SK-N-SH (cell line): ENCODE measurements around the gene BORCS5. TPM values are rescaled to one million over a fixed set of nuclear protein-coding genes. Genes with fewer than 3 reads are reported as not detected.
"Not testable (repeated sequence)": the region's sequence is repeated elsewhere in the genome, so short reads cannot be mapped to it uniquely, and the experiment has no call there.

Experiments
- CTCF ChIA-PET: fragments of 300-600, 350-600 bp; formaldehyde crosslinking; extraction: SDS; loops from one replicate; lab custom pipeline; 2021; lab: Yijun Ruan, JAX
- POLR2A ChIA-PET: fragments of 350-600 bp; sonication (Branson Sonifier 250); formaldehyde crosslinking; extraction: SDS; loops from one replicate; lab custom pipeline; 2020; ENCODE audit warnings: antibody characterized with exemption, inconsistent platforms; lab: Yijun Ruan, JAX
- DNase-seq: peaks from one replicate; pipeline ENCODE4 v3.0.0; 2012
- H2AFZ ChIP-seq: fragments of 200-600 bp; sonication (generic); 2 replicates; pipeline ENCODE4 v1.8.1; 2016; ENCODE audit warnings: antibody characterized with exemption, mild to moderate bottlenecking, low read depth
- H3F3A ChIP-seq: fragments of 200-600 bp; sonication (generic); replicated peaks from 2 replicates; pipeline ENCODE3; 2016; ENCODE audit warnings: antibody characterized with exemption, mild to moderate bottlenecking; ENCODE audit not compliant: insufficient read depth
- H3K27ac ChIP-seq, 2 experiments: fragments of 200-500 bp in 1 of 2; fragments of 200-600 bp in 1 of 2; sonication (Bioruptor generic) in 1 of 2; sonication (generic), shearing (Covaris generic) in 1 of 2; 2 replicates each; pipeline versions ENCODE4 v1.5.1 to v1.6.1; 2014 to 2016; ENCODE audit warnings: low read depth in 2 of 2, inconsistent platforms in 1 of 2, low read length in 1 of 2, mild to moderate bottlenecking in 1 of 2, mixed read lengths in 1 of 2
- H3K27me3 ChIP-seq: fragments of 200-600 bp; sonication (generic), shearing (Covaris generic); 2 replicates; pipeline ENCODE4 v1.6.1; 2016; ENCODE audit warnings: mixed run types; ENCODE audit not compliant: insufficient read depth
- H3K36me3 ChIP-seq, 2 experiments: fragments of 200-500 bp in 1 of 2; fragments of 200-600 bp in 1 of 2; sonication (Bioruptor generic) in 1 of 2; sonication (generic) in 1 of 2; replicated peaks in 1 of 2; 2 replicates each; pipeline versions ENCODE3 to v1.5.1; 2014 to 2016; ENCODE audit warnings: low read length in 1 of 2, mild to moderate bottlenecking in 1 of 2; ENCODE audit not compliant: insufficient read depth in 2 of 2, control insufficient read depth in 1 of 2
- H3K4me1 ChIP-seq, 2 experiments: fragments of 200-500 bp in 1 of 2; fragments of 200-600 bp in 1 of 2; sonication (Bioruptor generic) in 1 of 2; sonication (generic), shearing (Covaris generic) in 1 of 2; 2 replicates each; pipeline versions ENCODE4 v1.5.1 to v1.6.1; 2014 to 2016; ENCODE audit warnings: low read depth in 1 of 2, low read length in 1 of 2, mixed run types in 1 of 2; ENCODE audit not compliant: insufficient read depth in 2 of 2, control insufficient read depth in 1 of 2
- H3K4me2 ChIP-seq: fragments of 200-600 bp; sonication (generic), shearing (Covaris generic); 2 replicates; pipeline ENCODE4 v1.6.1; 2017; ENCODE audit warnings: mixed run types
- H3K4me3 ChIP-seq, 2 experiments: fragments of 200-500 bp in 1 of 2; fragments of 200-600 bp in 1 of 2; sonication (Bioruptor generic) in 1 of 2; sonication (generic), shearing (Covaris generic) in 1 of 2; 2 replicates each; pipeline versions ENCODE4 v1.5.1 to v1.8.1; 2014 to 2016; ENCODE audit warnings: low read depth in 2 of 2, inconsistent platforms in 1 of 2, low read length in 1 of 2, mild to moderate bottlenecking in 1 of 2, mixed read lengths in 1 of 2, moderate library complexity in 1 of 2
- H3K79me2 ChIP-seq: fragments of 200-600 bp; sonication (generic); 2 replicates; pipeline ENCODE4 v1.8.1; 2017; ENCODE audit warnings: mild to moderate bottlenecking; ENCODE audit not compliant: insufficient read depth
- H3K9ac ChIP-seq: fragments of 200-600 bp; sonication (generic); 2 replicates; pipeline ENCODE4 v1.6.1; 2017; ENCODE audit warnings: mixed run types
- H3K9me2 ChIP-seq: fragments of 200-600 bp; sonication (generic); 2 replicates; pipeline ENCODE4 v1.6.1; 2017; ENCODE audit warnings: mixed run types
- H3K9me3 ChIP-seq: fragments of 200-600 bp; sonication (generic); 2 replicates; pipeline ENCODE4 v1.6.1; 2017; ENCODE audit warnings: mixed run types, mild to moderate bottlenecking, moderate library complexity
- H4K20me1 ChIP-seq: fragments of 200-600 bp; sonication (generic); 2 replicates; pipeline ENCODE4 v1.6.1; 2017; ENCODE audit warnings: mild to moderate bottlenecking, mixed run types; ENCODE audit not compliant: insufficient read depth
- CHD2 ChIP-seq: fragments of 150-350 bp; IDR thresholded peaks from 2 replicates; pipeline ENCODE4 v1.6.1; 2018; ENCODE audit warnings: low read length; ENCODE audit not compliant: partially characterized antibody
- EZH2phosphoT487 ChIP-seq: fragments of 200-600 bp; sonication (generic); IDR thresholded peaks from 2 replicates; pipeline ENCODE4 v1.6.1; 2017; ENCODE audit warnings: low read depth, mixed run types, mild to moderate bottlenecking, antibody characterized with exemption, moderate library complexity, borderline replicate concordance
- FOSL2 ChIP-seq: IDR thresholded peaks from 2 replicates; pipeline ENCODE4 v1.4.0; 2012; ENCODE audit warnings: low read depth, mild to moderate bottlenecking, moderate library complexity, borderline replicate concordance
- FOXM1 ChIP-seq: IDR thresholded peaks from 2 replicates; pipeline ENCODE4 v1.4.0; 2012; ENCODE audit warnings: low read depth, mild to moderate bottlenecking
- GATA2 ChIP-seq: sonication (generic); formaldehyde crosslinking; IDR thresholded peaks from 2 replicates; pipeline ENCODE4 v1.5.0; 2020; ENCODE audit warnings: mild to moderate bottlenecking, missing genetic modification reagents
- MXI1 ChIP-seq: IDR thresholded peaks from 2 replicates; pipeline ENCODE4 v1.6.1; 2012; ENCODE audit warnings: mild to moderate bottlenecking, low read depth, low read length, improper control_type of control experiment
- POLR2AphosphoS5 ChIP-seq: IDR thresholded peaks from 2 replicates; pipeline ENCODE4 v1.6.1; 2012; ENCODE audit warnings: low read depth, low read length
- RAD21 ChIP-seq: IDR thresholded peaks from 2 replicates; pipeline ENCODE4 v1.6.1; 2012; ENCODE audit warnings: mild to moderate bottlenecking, low read length
- RCOR1 ChIP-seq: fragments of 150-350 bp; IDR thresholded peaks from 2 replicates; pipeline ENCODE4 v1.6.1; 2017; ENCODE audit warnings: antibody characterized with exemption, low read length
- RFX5 ChIP-seq: IDR thresholded peaks from 2 replicates; pipeline ENCODE4 v1.6.1; 2012; ENCODE audit warnings: mild to moderate bottlenecking, improper control_type of control experiment, low read length
- SIN3A ChIP-seq: IDR thresholded peaks from 2 replicates; pipeline ENCODE4 v1.6.1; 2012; ENCODE audit warnings: low read depth, mild to moderate bottlenecking, low read length, moderate library complexity, borderline replicate concordance
- SMC3 ChIP-seq: IDR thresholded peaks from 2 replicates; pipeline ENCODE4 v1.6.1; 2012; ENCODE audit warnings: low read depth, low read length, improper control_type of control experiment
- WGBS: methylation state at CpG from one replicate; pipeline ENCODE4 v1.1.6; 2017; ENCODE audit warnings: low lambda C conversion rate; 5-methylcytosine and 5-hydroxymethylcytosine counted together
- polyA plus RNA-seq, 3 experiments: library from polyadenylated mRNA; depleted of rRNA; stranded (reverse); fragments of >200 nt; gene quantifications; 2 replicates each; pipeline ENCODE4 v1.2.3, GENCODE V29; 2012
- TF ChIP-seq, protein P1 (sequence below): IDR thresholded peaks from 2 replicates; pipeline ENCODE4 v1.4.0; 2012; ENCODE audit warnings: low read depth
- TF ChIP-seq, protein P2 (sequence below): fragments of 200-600 bp; sonication (generic); IDR thresholded peaks from 2 replicates; pipeline ENCODE4 v1.6.1; 2017; ENCODE audit warnings: antibody characterized with exemption, mild to moderate bottlenecking, moderate library complexity
- TF ChIP-seq, protein P3 (sequence below): IDR thresholded peaks from 2 replicates; pipeline ENCODE4; 2012
- TF ChIP-seq, protein P4 (sequence below): fragments of 150-350 bp; IDR thresholded peaks from 2 replicates; pipeline ENCODE4 v1.6.1; 2016; ENCODE audit warnings: mild to moderate bottlenecking, low read depth, low read length

Gene BORCS5
- polyA plus RNA-seq, 1 of the 3 experiments (the other 2 are of a cell fraction), result 16.3 TPM

DNA sequence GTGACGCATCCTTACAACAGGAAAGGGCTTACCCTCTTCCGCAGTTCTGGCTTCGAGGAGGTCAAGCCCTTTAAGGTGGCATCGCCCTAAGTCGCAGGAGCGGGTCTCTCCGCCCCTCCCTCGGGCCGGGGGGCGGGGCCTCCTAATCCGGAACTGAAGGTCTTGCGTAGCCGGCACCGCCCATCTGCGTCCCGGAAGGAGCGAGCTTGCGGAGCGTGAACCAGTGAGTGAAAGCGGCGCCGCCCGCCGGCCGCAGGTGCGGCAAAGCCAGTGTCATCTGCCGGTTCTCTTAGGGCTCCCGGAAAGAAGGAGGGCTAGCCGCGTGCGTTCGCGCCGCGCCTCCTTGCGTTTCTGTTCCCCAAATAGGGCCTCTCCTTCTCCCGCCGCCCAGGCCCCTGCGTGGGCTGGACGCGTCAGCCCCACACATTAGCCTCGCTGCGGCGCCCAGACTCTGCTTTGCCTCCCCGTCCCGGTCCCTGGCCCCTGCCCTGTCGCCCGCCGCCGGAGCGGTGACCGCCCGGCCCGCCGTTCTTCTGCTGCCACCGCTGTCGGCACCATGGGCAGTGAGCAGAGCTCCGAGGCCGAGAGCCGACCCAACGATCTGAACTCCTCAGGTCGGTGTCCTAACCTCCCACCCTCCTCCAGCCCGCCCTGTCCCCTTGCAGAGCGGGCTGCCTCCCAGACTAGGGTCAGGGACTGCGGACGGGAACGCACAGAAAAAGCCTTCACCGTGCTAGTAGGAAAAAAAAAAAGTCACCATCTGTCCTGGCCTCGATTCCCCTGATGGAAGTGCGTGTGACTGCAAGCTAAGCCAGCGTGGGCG, at the start of gene BORCS5 (continued):
- TF ChIP-seq SIN3A (peak; percentile 74; the same call in 1 of the 2 replicates), FOXM1 (no peak), MXI1 (peak; percentile 87), RAD21 (no peak), SMC3 (no peak), CHD2 (peak; percentile 72), RFX5 (no peak), GATA2 (CRISPR knock-in tag) (no peak), RCOR1 (no peak)
- TF ChIP-seq, protein P1, sequence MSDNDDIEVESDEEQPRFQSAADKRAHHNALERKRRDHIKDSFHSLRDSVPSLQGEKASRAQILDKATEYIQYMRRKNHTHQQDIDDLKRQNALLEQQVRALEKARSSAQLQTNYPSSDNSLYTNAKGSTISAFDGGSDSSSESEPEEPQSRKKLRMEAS, result peak; percentile 70
- TF ChIP-seq, protein P2, sequence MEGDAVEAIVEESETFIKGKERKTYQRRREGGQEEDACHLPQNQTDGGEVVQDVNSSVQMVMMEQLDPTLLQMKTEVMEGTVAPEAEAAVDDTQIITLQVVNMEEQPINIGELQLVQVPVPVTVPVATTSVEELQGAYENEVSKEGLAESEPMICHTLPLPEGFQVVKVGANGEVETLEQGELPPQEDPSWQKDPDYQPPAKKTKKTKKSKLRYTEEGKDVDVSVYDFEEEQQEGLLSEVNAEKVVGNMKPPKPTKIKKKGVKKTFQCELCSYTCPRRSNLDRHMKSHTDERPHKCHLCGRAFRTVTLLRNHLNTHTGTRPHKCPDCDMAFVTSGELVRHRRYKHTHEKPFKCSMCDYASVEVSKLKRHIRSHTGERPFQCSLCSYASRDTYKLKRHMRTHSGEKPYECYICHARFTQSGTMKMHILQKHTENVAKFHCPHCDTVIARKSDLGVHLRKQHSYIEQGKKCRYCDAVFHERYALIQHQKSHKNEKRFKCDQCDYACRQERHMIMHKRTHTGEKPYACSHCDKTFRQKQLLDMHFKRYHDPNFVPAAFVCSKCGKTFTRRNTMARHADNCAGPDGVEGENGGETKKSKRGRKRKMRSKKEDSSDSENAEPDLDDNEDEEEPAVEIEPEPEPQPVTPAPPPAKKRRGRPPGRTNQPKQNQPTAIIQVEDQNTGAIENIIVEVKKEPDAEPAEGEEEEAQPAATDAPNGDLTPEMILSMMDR, result peak; percentile 34

DNA sequence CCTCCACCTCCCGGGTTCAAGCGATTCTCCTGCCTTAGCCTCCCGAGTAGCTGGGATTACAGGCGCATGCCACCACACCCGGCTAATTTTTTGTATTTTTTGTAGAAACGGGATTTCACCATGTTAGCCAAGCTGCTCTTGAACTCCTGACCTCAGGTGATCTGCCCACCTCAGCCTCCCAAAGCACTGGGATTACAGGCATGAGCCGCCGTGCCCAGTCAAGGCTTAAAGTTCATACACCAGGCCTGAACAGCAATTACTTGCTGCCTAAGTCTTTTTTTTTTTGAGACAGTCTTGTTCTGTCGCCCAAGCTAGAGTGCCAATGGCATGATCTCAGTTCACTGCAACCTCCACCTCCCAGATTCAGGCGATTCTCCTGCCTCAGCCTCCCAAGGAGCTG, 46.2 kb upstream of the BORCS5 start:
- H3K9me2 ChIP-seq, H3K79me2 ChIP-seq, H3K27ac ChIP-seq, DNase-seq, H3K4me2 ChIP-seq, H2AFZ ChIP-seq, H3K27me3 ChIP-seq, POLR2A ChIA-PET, H3K4me1 ChIP-seq, H3K36me3 ChIP-seq, H4K20me1 ChIP-seq, H3F3A ChIP-seq, H3K9ac ChIP-seq, H3K9me3 ChIP-seq, H3K4me3 ChIP-seq: not testable (repeated sequence)
- CTCF ChIA-PET, result interaction anchor here (0.6 to 1.0 kb wide), 2 partner anchors 59 to 149 kb away, joined by 4 read pairs; no protein-coding TSS in a partner anchor
- 77% methylated on average over 7 of the region's 10 CpGs for WGBS

DNA sequence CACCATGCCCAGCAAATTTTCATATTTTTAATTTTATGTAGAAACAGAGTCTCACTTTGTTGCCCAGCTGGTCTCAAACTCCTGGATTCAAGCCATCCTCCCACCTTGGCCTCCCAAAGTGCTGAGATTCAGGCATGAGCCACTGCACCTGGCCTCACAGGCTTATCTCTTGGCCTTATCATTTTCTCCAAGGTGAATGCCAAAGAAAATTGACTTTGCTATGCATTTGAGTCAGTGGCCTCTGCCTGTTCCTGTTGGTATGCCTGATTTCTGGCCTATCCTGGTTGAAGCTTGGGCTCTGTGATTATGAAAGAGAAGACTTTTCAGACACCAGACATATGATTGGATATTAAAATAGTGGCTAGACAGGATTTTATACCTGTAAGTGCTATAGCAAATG, 41.0 kb upstream of the BORCS5 start:
- Histone ChIP-seq H3K9ac (no peak overlapping the region), H3K9me3 (no peaks in the 10 kb centered on the region), H3K9me2 (no peaks in the 10 kb centered on the region), H3K4me1 (peaks cover 0 to 4% of the 10 kb centered on the region in 2 experiments; a peak in 1 of 4 replicates), H4K20me1 (no peaks in the 10 kb centered on the region), H3F3A (no peaks in the 10 kb centered on the region), H3K79me2 (no peaks in the 10 kb centered on the region), H2AFZ (no peak overlapping the region), H3K4me2 (no peak overlapping the region), H3K4me3 (no peak overlapping the region), H3K27ac (no peak overlapping the region), H3K36me3 (no peaks in the 10 kb centered on the region), H3K27me3 (no peaks in the 10 kb centered on the region)
- POLR2A ChIA-PET, result no interaction called here
- no peak for DNase-seq
- CTCF ChIA-PET, result interaction anchor here (0.8 to 1.9 kb wide), 3 partner anchors 10 to 234 kb away, joined by 3 to 9 read pairs (median 3); no protein-coding TSS in a partner anchor
- TF ChIP-seq FOSL2 (no peak), RCOR1 (no peak), EZH2phosphoT487 (no peak), POLR2AphosphoS5 (no peak)
- TF ChIP-seq, protein P3, sequence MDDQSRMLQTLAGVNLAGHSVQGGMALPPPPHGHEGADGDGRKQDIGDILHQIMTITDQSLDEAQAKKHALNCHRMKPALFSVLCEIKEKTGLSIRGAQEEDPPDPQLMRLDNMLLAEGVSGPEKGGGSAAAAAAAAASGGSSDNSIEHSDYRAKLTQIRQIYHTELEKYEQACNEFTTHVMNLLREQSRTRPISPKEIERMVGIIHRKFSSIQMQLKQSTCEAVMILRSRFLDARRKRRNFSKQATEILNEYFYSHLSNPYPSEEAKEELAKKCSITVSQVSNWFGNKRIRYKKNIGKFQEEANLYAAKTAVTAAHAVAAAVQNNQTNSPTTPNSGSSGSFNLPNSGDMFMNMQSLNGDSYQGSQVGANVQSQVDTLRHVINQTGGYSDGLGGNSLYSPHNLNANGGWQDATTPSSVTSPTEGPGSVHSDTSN, result no peak
- TF ChIP-seq, protein P4, sequence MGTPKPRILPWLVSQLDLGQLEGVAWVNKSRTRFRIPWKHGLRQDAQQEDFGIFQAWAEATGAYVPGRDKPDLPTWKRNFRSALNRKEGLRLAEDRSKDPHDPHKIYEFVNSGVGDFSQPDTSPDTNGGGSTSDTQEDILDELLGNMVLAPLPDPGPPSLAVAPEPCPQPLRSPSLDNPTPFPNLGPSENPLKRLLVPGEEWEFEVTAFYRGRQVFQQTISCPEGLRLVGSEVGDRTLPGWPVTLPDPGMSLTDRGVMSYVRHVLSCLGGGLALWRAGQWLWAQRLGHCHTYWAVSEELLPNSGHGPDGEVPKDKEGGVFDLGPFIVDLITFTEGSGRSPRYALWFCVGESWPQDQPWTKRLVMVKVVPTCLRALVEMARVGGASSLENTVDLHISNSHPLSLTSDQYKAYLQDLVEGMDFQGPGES, result no peak
- TF ChIP-seq, protein P1, result no peak
